Neural crest cell (in vitro differentiated cells): Measurements from ENCODE around the gene NTRK2. TPM values are rescaled to one million over a fixed set of nuclear protein-coding genes. Genes with fewer than 3 reads are reported as not detected.
A peak's percentile ranks its signal among the peaks of the same experiment; 100 is the strongest.

Experiments
- DNase-seq: peaks from one replicate; pipeline ENCODE4 v3.0.0; 2021; ENCODE audit warnings: low read depth, mixed read lengths, low spot score
- H3K27ac Mint-ChIP-seq: one replicate; pipeline ENCODE4 v1.8.0; 2021; ENCODE audit warnings: mild to moderate bottlenecking, mixed read lengths; ENCODE audit not compliant: unreplicated experiment
- H3K27me3 Mint-ChIP-seq: 2 replicates; pipeline ENCODE4 v1.8.0; 2021; ENCODE audit warnings: low read depth, mild to moderate bottlenecking, mixed read lengths
- H3K36me3 Mint-ChIP-seq: 2 replicates; pipeline ENCODE4 v1.8.0; 2021; ENCODE audit warnings: low read depth, mild to moderate bottlenecking, mixed read lengths
- H3K4me1 Mint-ChIP-seq: 2 replicates; pipeline ENCODE4 v1.8.0; 2021; ENCODE audit warnings: mixed read lengths
- H3K4me3 Mint-ChIP-seq: one replicate; pipeline ENCODE4 v1.8.0; 2021; ENCODE audit warnings: mild to moderate bottlenecking, mixed read lengths
- H3K9me3 Mint-ChIP-seq: 2 replicates; pipeline ENCODE4 v1.8.0; 2021; ENCODE audit warnings: mixed read lengths
- total RNA-seq: library from RNA; stranded (reverse); gene quantifications from 2 replicates; pipeline ENCODE4 v1.2.1, GENCODE V29; 2021
- TF ChIP-seq, protein P1 (sequence below): fragments of 200-600 bp; sonication (generic); conservative IDR thresholded peaks from 2 replicates; pipeline ENCODE4 v1.5.0; 2021; ENCODE audit warnings: antibody characterized with exemption, mild to moderate bottlenecking

The NTRK2 gene
- total RNA-seq, 1 donor from 2014 or later, result 20.6 TPM

DNA sequence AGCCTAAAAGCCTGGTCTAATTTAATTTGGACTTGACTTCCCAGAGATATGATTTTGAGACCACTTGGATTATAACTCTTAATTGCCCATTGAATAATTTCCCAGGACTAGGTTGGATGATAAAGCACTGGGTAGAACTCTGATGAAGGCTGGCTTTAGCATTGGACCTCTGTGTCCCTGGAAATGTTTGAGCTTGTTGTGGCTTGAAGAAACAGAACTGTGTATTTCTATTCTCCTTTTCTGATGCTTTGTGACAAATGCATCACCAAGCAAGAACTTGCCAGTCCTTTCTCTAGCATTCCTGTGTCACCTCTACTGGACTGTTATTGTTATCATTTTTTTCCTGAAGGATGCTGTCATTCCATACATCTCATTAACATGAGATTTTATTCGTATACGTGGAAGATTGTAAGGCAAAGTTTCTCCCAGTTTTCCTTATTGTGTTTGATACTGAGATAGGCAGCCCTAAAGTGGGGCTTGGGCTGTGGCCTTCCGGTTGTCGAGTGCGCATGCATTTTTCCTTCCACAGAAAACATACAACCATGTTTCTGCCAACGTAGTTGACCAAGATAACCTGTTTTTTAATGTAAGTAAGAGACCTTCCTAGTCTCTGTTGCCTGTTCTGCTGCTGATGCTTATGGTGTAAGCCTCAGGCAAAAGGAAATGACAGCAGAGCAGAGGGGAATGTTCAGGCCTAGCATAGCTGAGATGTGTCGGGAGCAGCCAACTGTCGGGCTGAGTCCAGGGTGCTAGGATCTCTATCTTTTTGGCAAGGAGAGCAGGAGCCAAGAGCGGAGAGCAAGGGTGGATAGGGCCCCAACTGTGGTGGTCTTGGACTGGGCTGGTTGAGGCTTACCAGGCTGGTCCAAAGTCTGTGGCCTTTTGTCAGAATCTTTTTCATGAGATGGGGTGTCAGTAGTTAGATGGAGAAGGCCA is 2.3 kb downstream of the NTRK2 start:
- Mint-ChIP-seq H3K4me3 (peak overlapping the region; percentile 90), H3K36me3 (no peaks in the 10 kb centered on the region), H3K9me3 (no peaks in the 10 kb centered on the region), H3K4me1 (peaks cover 58% of the 10 kb centered on the region), H3K27me3 (peaks cover 52% of the 10 kb centered on the region), H3K27ac (no peak overlapping the region)
- no peak for DNase-seq
- TF ChIP-seq, protein P1, sequence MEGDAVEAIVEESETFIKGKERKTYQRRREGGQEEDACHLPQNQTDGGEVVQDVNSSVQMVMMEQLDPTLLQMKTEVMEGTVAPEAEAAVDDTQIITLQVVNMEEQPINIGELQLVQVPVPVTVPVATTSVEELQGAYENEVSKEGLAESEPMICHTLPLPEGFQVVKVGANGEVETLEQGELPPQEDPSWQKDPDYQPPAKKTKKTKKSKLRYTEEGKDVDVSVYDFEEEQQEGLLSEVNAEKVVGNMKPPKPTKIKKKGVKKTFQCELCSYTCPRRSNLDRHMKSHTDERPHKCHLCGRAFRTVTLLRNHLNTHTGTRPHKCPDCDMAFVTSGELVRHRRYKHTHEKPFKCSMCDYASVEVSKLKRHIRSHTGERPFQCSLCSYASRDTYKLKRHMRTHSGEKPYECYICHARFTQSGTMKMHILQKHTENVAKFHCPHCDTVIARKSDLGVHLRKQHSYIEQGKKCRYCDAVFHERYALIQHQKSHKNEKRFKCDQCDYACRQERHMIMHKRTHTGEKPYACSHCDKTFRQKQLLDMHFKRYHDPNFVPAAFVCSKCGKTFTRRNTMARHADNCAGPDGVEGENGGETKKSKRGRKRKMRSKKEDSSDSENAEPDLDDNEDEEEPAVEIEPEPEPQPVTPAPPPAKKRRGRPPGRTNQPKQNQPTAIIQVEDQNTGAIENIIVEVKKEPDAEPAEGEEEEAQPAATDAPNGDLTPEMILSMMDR, result no peak

DNA sequence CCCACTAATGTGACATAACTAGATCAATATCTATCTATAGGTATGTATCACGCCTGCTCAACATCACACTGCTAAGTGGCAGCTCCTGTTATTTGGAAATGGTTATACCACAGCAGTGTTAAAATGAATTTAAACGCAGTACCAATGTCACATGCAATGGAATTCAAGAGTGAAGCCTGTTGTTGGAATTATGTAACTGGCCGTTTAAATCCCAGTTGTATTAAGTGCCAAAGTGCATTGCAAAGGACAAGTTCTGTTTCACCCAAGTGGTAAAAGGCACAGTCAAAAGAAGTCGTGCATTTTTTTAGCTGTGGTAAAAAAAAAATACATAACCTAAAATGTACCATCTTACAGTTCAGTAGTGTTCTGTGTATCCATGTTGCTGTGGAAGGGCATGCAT is 4.3 kb downstream of the NTRK2 start:
- H3K4me1 Mint-ChIP-seq, result peaks cover 47% of the 10 kb centered on the region
- TF ChIP-seq, protein P1, result no peak
- no peak overlapping the region for H3K27ac Mint-ChIP-seq
- H3K9me3 Mint-ChIP-seq, result no peaks in the 10 kb centered on the region
- no peaks in the 10 kb centered on the region for H3K36me3 Mint-ChIP-seq
- peak overlapping the region; percentile 35 for H3K4me3 Mint-ChIP-seq
- DNase-seq, result no peak
- H3K27me3 Mint-ChIP-seq, result peaks cover 37% of the 10 kb centered on the region

DNA sequence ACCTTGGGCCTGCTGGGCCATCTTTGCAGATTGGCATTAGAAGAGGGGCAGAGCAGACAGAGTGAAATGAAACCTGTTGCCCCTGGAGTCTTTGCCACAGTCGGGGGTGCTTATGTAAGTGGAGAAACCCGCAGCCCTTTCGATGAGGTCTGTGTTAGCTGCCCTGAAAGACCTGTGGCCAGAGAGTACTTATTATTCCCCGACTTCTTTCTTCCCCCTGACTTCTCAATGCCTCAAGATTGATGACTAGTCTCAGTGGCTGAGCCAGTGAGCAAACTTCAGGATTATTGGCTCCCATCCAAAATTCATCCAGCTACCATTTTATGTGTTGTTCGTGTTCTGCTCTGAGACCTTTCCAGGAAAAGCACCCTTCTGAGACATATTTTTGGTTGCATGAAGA is 7.6 kb downstream of the NTRK2 start:
- H3K4me3 Mint-ChIP-seq, result no peak overlapping the region
- H3K36me3 Mint-ChIP-seq, result no peaks in the 10 kb centered on the region
- TF ChIP-seq, protein P1, result no peak
- H3K27ac Mint-ChIP-seq, result no peak overlapping the region
- no peaks in the 10 kb centered on the region for H3K9me3 Mint-ChIP-seq
- H3K27me3 Mint-ChIP-seq, result peaks cover 9% of the 10 kb centered on the region
- peaks cover 31% of the 10 kb centered on the region for H3K4me1 Mint-ChIP-seq
- DNase-seq, result no peak

DNA sequence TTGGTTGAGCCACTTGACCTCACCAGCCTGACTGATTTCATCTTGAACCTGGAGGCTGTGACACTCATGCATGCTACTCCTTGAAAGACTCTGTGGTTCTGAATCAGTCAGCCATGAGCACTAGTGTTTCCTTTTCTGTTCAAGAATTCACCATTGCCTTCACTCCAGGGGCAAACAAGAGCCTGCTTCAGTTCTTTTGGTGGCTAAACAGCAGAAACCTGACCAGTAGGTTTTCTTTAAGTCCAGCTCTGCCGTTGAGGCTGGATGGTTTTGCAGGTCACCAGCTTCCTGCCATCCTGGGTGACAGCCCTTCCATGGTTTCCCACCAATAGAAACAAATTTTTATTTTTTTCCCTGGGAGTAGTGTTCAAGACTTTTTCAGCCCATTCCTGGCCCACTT is 10.0 kb downstream of the NTRK2 start:
- DNase-seq, result no peak
- H3K27ac Mint-ChIP-seq, result no peak overlapping the region
- peaks cover 16% of the 10 kb centered on the region for H3K4me1 Mint-ChIP-seq
- H3K27me3 Mint-ChIP-seq, result no peaks in the 10 kb centered on the region
- TF ChIP-seq, protein P1, result no peak
- H3K4me3 Mint-ChIP-seq, result no peak overlapping the region
- no peaks in the 10 kb centered on the region for H3K9me3 Mint-ChIP-seq
- no peaks in the 10 kb centered on the region for H3K36me3 Mint-ChIP-seq

DNA sequence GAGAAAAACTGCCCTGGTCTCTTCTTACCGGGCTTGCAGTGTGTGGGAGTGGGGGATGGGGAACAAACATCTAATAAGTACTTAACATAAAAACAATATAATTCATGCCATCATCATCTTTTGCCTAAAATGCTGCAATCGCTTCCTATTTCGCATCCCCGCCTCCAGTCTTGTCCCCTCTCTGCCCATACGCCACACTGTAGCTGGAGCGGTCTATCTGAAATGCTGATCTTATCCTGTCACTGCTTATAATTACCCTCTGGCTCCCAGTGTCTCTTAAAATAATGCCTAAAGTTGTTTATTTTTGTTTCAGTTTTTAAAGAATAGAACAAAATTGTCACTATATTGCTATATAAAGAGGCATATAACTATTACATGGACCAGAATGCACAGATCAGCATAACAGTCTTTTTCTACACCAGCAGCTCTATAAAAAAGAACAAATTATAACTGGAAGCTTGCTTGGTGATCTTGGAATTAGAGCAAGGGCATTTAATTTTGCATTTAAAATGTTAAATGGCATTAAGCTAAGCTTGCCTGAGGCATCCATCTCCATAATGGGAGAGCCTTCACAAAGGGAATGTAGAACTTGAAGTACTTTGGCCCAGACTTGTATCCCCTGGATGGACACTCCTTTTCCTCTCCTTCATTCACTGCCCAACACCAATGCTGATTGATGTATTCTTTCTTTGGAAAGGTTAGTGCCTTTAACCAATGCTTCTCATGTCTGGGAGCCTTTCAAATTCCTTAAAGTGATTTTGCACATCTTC is 12.2 kb downstream of the NTRK2 start:
- Mint-ChIP-seq H3K27me3 (no peaks in the 10 kb centered on the region), H3K36me3 (no peaks in the 10 kb centered on the region)
- no peak for DNase-seq

More for the DNA sequence above, 12.2 kb downstream of the NTRK2 start:
- H3K4me1 Mint-ChIP-seq, result no peaks in the 10 kb centered on the region
- H3K4me3 Mint-ChIP-seq, result no peak overlapping the region
- H3K27ac Mint-ChIP-seq, result no peak overlapping the region
- TF ChIP-seq, protein P1, result no peak
- H3K9me3 Mint-ChIP-seq, result no peaks in the 10 kb centered on the region
